Endothelial cell of umbilical vein (primary cell): ENCODE results near the gene FGFR4. TPM values are rescaled to one million over a fixed set of nuclear protein-coding genes. Genes with fewer than 3 reads are reported as not detected.
"Not testable (repeated sequence)": the region's sequence is repeated elsewhere in the genome, so short reads cannot be mapped to it uniquely, and the experiment has no call there.

ENCODE experiments used
- BruUV-seq: library from RNA; stranded (reverse); fragments of 400-500 nt; replicated peaks from 2 replicates; lab custom pipeline; 2021; lab: Mats Ljungman, UMichigan
- CTCF ChIA-PET: fragments of 300-600, 350-600 bp; sonication (Branson Sonifier 250); formaldehyde crosslinking; loops from one replicate; lab custom pipeline; 2021; ENCODE audit warnings: antibody characterized with exemption, inconsistent platforms; lab: Charles Lee
- POLR2A ChIA-PET: fragments of 300-600, 350-600 bp; sonication (Branson Sonifier 250); formaldehyde crosslinking; loops from one replicate; lab custom pipeline; 2021; ENCODE audit warnings: antibody characterized with exemption, inconsistent platforms; lab: Charles Lee
- DNase-seq: peaks from one replicate; pipeline ENCODE4 v3.0.0-alpha.2; 2011; ENCODE audit warnings: low read depth, low spot score
- FAIRE-seq: peaks from 2 replicates; lab custom pipeline; 2011; peaks lifted over from hg19 to GRCh38; lab: Jason Lieb, UNC
- H2AFZ ChIP-seq: 2 replicates; pipeline ENCODE4 v1.6.0; 2012; ENCODE audit warnings: low read depth, low read length, control low read depth, inconsistent platforms
- H3K27ac ChIP-seq: 2 replicates; pipeline ENCODE4 v1.5.1; 2011; ENCODE audit warnings: low read depth, mild to moderate bottlenecking, control low read depth, low read length, moderate library complexity; ENCODE audit not compliant: insufficient read depth
- H3K27me3 ChIP-seq, 2 experiments: 2 replicates each; pipeline versions ENCODE4 v1.6.0 to v1.6.1; 2011; ENCODE audit warnings: low read length in 2 of 2, mixed read lengths in 1 of 2; ENCODE audit not compliant: control insufficient read depth in 2 of 2, insufficient read depth in 2 of 2
- H3K36me3 ChIP-seq, 2 experiments: 2 replicates in 1 of 2; 3 replicates in 1 of 2; pipeline ENCODE4 v1.5.1; 2011; ENCODE audit warnings: low read length in 2 of 2, mild to moderate bottlenecking in 1 of 2, moderate library complexity in 1 of 2; ENCODE audit not compliant: control insufficient read depth in 2 of 2, insufficient read depth in 2 of 2; ENCODE audit errors: extremely low read depth in 1 of 2
- H3K4me1 ChIP-seq: 3 replicates; pipeline ENCODE4 v1.5.1; 2011; ENCODE audit warnings: mild to moderate bottlenecking, low read length; ENCODE audit not compliant: control insufficient read depth, insufficient read depth; ENCODE audit errors: extremely low read depth
- H3K4me2 ChIP-seq: 2 replicates; pipeline ENCODE4 v1.6.1; 2011; ENCODE audit warnings: low read length, control low read depth, mixed read lengths; ENCODE audit not compliant: insufficient read depth
- H3K4me3 ChIP-seq, 3 experiments: fragments of 200-600 bp in 1 of 3; sonication (generic), shearing (Covaris generic) in 1 of 3; replicated peaks in 1 of 3; 2 replicates each; pipeline ENCODE4 v1.5.1; 2011 to 2016; ENCODE audit warnings: control low read depth in 3 of 3, low read length in 3 of 3, mild to moderate bottlenecking in 2 of 3, inconsistent platforms in 1 of 3, low read depth in 1 of 3, moderate library complexity in 1 of 3; ENCODE audit not compliant: insufficient read depth in 1 of 3
- H3K79me2 ChIP-seq: 2 replicates; pipeline ENCODE4 v1.6.0; 2012; ENCODE audit warnings: low read length, inconsistent platforms; ENCODE audit not compliant: control insufficient read depth, insufficient read depth
- H3K9ac ChIP-seq: replicated peaks from 2 replicates; pipeline ENCODE3; 2011; ENCODE audit warnings: low read length, control low read depth; ENCODE audit not compliant: insufficient read depth; ENCODE audit errors: extremely low read depth
- H3K9me1 ChIP-seq: replicated peaks from 3 replicates; pipeline ENCODE4 v1.6.0; 2011; ENCODE audit warnings: mild to moderate bottlenecking, low read length; ENCODE audit not compliant: control insufficient read depth, insufficient read depth; ENCODE audit errors: extremely low read depth
- H3K9me3 ChIP-seq: replicated peaks from 2 replicates; pipeline ENCODE4 v1.5.1; 2012; ENCODE audit warnings: low read length, inconsistent platforms; ENCODE audit not compliant: control insufficient read depth, insufficient read depth
- H4K20me1 ChIP-seq: replicated peaks from 2 replicates; pipeline ENCODE3; 2011; ENCODE audit warnings: mild to moderate bottlenecking, low read length; ENCODE audit not compliant: control insufficient read depth, insufficient read depth; ENCODE audit errors: extremely low read depth
- EZH2 ChIP-seq: IDR thresholded peaks from 2 replicates; pipeline ENCODE4 v1.6.1; 2012; ENCODE audit warnings: borderline replicate concordance, low read depth, mild to moderate bottlenecking, moderate library complexity, low read length, inconsistent platforms; ENCODE audit not compliant: severe bottlenecking
- FOS ChIP-seq: IDR thresholded peaks from 2 replicates; pipeline ENCODE4 v1.6.1; 2011; ENCODE audit warnings: mild to moderate bottlenecking, low read length, moderate library complexity, borderline replicate concordance; ENCODE audit not compliant: insufficient read depth
- GATA2 ChIP-seq: IDR thresholded peaks from 2 replicates; pipeline ENCODE4 v1.7.0; 2011; ENCODE audit warnings: low read depth, mild to moderate bottlenecking, moderate library complexity, mixed read lengths, low read length; ENCODE audit not compliant: insufficient read length, insufficient read depth
- JUN ChIP-seq: IDR thresholded peaks from 2 replicates; pipeline ENCODE4 v1.6.1; 2011; ENCODE audit warnings: borderline replicate concordance, low read depth; ENCODE audit not compliant: insufficient read length, insufficient read depth
- MYC ChIP-seq: IDR thresholded peaks from one replicate; pipeline ENCODE4 v1.6.1; 2011; ENCODE audit warnings: mild to moderate bottlenecking, low read depth, low read length
- POLR2A ChIP-seq: IDR thresholded peaks from 2 replicates; pipeline ENCODE4 v1.6.1; 2012; ENCODE audit warnings: low read depth, mild to moderate bottlenecking, control low read depth, low read length
- POLR2AphosphoS5 ChIP-seq: IDR thresholded peaks from 2 replicates; pipeline ENCODE4 v1.6.1; 2012; ENCODE audit warnings: low read depth, mild to moderate bottlenecking, control low read depth, low read length, moderate library complexity; ENCODE audit not compliant: insufficient read depth
- dilution Hi-C: fragments of 300-500 bp; cut with MboI; formaldehyde crosslinking; loops from one replicate; pipeline ENCODE4 v1.15.0; 2019; ENCODE audit warnings: low sequenced_read_pairs; ENCODE audit not compliant: extremely low pct_ligation_motif_present
- intact Hi-C: fragments of 100-400 bp; cut with micrococcal nuclease; formaldehyde crosslinking; loops from one replicate; pipeline ENCODE4 v1.10.0; 2022
- polyA plus RNA-seq, 4 experiments: library from polyadenylated mRNA; depleted of rRNA in 3 of 4; stranded (reverse) in 3 of 4; unstranded in 1 of 4; fragments of >200 nt; gene quantifications; 2 replicates each; pipeline versions ENCODE4 v1.2.1 to v1.2.3, GENCODE V29; 2011 to 2012; ENCODE audit warnings: missing spikeins in 1 of 4
- total RNA-seq: library from RNA; stranded (reverse); gene quantifications from 2 replicates; pipeline ENCODE4 v1.2.3, GENCODE V29; 2021
- TF ChIP-seq, protein P1 (sequence below), 2 donors: IDR thresholded peaks; 1 replicate in 1 of 2; 2 replicates in 1 of 2; pipeline ENCODE4 v1.5.1; 2011; ENCODE audit warnings: low read length in 2 of 2, mild to moderate bottlenecking in 2 of 2, moderate library complexity in 2 of 2, control low read depth in 1 of 2, inconsistent platforms in 1 of 2, low read depth in 1 of 2; ENCODE audit not compliant: insufficient read depth in 1 of 2; ENCODE audit errors: extremely low read depth in 1 of 2
- TF ChIP-seq, protein P2 (sequence below): IDR thresholded peaks from 2 replicates; pipeline ENCODE4 v1.6.1; 2011; ENCODE audit not compliant: insufficient read depth, insufficient read length

The FGFR4 gene
- total and polyA plus RNA-seq, 2 donors (not counting 3 experiments of a cell fraction or from before 2014, with no cell fraction given) = 1.9 to 2.9 TPM

DNA sequence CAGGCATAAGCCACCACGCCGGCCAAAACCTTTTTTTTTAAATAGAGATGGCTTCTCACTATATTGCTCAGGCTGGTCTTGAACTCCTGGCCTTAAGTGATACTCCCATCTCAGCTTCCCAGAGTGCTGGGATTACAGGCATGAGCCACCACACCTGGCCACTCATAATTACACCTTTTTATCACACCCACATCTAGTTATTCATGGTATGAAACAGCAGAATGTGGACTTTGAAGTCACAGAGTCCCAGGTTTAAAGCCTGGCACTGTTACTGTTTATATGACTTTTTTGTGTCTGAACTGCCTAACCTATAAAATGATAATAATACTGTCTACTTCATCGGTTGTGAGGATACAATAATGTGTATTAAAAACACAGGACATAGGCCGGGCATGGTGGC lies 41.1 kb upstream of the FGFR4 start:
- Histone ChIP-seq H3K79me2 (no peaks in the 10 kb centered on the region), H3K4me1 (peaks cover 8% of the 10 kb centered on the region), H3K9me1 (no peaks in the 10 kb centered on the region), H3K27ac (no peak overlapping the region), H3K27me3 (no peaks in the 10 kb centered on the region), H3K9me3 (no peaks in the 10 kb centered on the region), H3K4me3 (no peak overlapping the region), H3K4me2 (no peak overlapping the region), H2AFZ (no peak overlapping the region), H3K36me3 (peaks cover 13 to 17% of the 10 kb centered on the region in 2 experiments), H4K20me1 (no peaks in the 10 kb centered on the region), H3K9ac (no peak overlapping the region)
- no peak for TF ChIP-seq POLR2A
- TF ChIP-seq EZH2 = no peak
- TF ChIP-seq, protein P1, sequence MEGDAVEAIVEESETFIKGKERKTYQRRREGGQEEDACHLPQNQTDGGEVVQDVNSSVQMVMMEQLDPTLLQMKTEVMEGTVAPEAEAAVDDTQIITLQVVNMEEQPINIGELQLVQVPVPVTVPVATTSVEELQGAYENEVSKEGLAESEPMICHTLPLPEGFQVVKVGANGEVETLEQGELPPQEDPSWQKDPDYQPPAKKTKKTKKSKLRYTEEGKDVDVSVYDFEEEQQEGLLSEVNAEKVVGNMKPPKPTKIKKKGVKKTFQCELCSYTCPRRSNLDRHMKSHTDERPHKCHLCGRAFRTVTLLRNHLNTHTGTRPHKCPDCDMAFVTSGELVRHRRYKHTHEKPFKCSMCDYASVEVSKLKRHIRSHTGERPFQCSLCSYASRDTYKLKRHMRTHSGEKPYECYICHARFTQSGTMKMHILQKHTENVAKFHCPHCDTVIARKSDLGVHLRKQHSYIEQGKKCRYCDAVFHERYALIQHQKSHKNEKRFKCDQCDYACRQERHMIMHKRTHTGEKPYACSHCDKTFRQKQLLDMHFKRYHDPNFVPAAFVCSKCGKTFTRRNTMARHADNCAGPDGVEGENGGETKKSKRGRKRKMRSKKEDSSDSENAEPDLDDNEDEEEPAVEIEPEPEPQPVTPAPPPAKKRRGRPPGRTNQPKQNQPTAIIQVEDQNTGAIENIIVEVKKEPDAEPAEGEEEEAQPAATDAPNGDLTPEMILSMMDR (IDR thresholded peaks at IDR 0.05; ENCODE audit: extremely low read depth in 1 of 2, insufficient read depth in 1 of 2, low read depth in 1 of 2, low read length in 2 of 2) = no peak
- TF ChIP-seq, protein P2, sequence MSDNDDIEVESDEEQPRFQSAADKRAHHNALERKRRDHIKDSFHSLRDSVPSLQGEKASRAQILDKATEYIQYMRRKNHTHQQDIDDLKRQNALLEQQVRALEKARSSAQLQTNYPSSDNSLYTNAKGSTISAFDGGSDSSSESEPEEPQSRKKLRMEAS = no peak
- no peak for TF ChIP-seq JUN
- no peak for TF ChIP-seq FOS
- no peak for TF ChIP-seq GATA2
- TF ChIP-seq MYC = no peak
- TF ChIP-seq POLR2AphosphoS5 = no peak
- POLR2A ChIA-PET = no interaction called here
- intact Hi-C loops (no loop called here), dilution Hi-C loops (no loop called here)
- FAIRE-seq (no peak), DNase-seq (no peak)
- BruUV-seq = no TSS peak
- CTCF ChIA-PET = interaction anchor here (0.6 kb wide), 1 partner anchor 42 kb away, joined by 3 read pairs; no protein-coding TSS in a partner anchor

DNA sequence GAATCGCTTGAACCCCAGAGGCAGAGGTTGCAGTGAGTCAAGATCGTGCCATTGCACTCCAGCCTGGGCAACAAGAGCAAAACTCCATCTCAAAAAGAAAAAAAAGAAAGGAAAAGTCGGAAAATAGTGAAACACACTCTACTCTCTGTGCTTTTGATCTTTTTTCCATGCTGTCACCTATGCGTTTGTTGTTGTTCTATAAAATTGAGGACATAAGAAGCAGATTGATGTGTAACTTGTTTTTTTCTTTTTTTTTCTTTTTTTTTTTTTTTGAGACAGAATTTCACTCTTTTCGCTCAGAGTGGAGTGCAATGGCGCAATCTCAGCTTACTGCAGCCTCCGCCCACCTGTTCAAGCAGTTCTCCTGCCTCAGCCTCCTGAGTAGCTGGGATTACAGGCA lies 38.2 kb upstream of the FGFR4 start:
- CTCF ChIA-PET, H3K79me2 ChIP-seq, H3K27me3 ChIP-seq, H3K9me3 ChIP-seq, H3K4me3 ChIP-seq, BruUV-seq, H3K9me1 ChIP-seq, intact Hi-C loops, H3K27ac ChIP-seq, POLR2A ChIA-PET, FAIRE-seq, dilution Hi-C loops, DNase-seq, H3K9ac ChIP-seq, H4K20me1 ChIP-seq, H2AFZ ChIP-seq, H3K4me1 ChIP-seq, H3K4me2 ChIP-seq: not testable (repeated sequence)
- H3K36me3 ChIP-seq = peaks cover 12 to 17% of the 10 kb centered on the region in 2 experiments
